Activated CD4-positive, alpha-beta T cell treated with anti-CD3 and anti-CD28 coated beads, Interleukin-2, Interleukin-6, amounts not matched to agents 100 ng/mL and 50 ng/mL, durations not matched to agents 16 hours and 8 hours (primary cell): ENCODE measurements around the gene SNTA1.
"Not testable (repeated sequence)": the region's sequence is repeated elsewhere in the genome, so short reads cannot be mapped to it uniquely, and the experiment has no call there.

Experiments used
- DNase-seq: peaks from one replicate; pipeline ENCODE4 v3.0.0-alpha.2; 2020

Gene SNTA1

GRCh38 chr20:33465481-33466302 lies 22.1 kb upstream of the SNTA1 start:
- no peak for DNase-seq

DNA sequence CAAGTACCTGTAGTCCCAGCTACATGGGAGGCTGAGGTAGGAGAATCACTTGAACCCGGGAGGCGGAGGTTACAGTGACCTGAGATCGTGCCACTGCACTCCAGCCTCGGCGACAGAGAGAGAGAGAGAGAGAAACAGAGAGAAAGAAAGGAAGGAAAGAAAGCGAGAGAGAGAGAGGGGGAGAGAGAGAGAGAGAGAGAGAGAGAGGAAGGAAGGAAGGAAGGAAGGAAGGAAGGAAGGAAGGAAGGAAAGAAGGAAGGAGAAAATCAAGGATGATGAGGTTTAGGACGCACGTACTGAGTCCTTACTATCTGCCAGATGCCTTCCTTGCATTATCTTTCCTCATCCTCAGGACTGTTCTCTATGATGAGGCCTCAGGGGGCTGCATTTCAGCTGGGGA lies 21.2 kb upstream of the SNTA1 start:
- DNase-seq: not testable (repeated sequence)

DNA sequence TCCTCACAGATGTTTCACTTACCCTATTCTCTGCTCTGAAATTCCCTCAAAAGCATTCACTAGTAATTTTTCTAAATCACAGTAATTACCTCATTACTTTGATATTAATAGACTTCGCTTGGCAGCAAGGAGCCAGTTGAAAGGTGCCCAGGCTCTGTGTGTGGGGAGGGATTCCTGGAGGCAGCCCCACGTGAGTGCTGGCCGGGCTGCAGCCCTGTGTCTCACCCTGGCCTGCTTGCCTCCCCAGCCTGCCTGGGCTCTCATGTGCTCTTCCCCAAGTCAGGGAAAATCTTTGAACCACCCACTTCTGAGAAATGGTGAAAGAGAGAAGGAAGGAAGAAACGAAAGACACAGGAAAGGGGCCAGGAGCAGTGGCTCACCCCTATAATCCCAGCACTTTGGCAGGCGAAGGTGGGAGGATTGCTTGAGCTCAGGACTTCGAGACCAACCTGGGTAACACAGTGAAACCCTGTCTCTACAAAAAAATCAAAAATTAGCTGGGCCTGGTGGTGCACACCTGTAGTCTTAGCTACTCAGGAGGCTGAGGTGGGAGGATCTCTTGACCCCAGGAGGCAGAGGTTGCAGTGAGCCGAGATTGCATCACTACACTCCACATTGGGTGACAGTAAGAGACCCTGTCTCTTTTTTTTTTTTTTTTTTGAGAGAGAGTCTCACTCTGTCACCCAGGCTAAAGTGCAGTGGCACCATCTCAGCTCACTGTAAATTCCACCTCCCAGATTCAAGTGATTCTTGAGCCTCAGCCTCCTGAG lies 20.0 kb upstream of the SNTA1 start:
- no peak for DNase-seq

DNA sequence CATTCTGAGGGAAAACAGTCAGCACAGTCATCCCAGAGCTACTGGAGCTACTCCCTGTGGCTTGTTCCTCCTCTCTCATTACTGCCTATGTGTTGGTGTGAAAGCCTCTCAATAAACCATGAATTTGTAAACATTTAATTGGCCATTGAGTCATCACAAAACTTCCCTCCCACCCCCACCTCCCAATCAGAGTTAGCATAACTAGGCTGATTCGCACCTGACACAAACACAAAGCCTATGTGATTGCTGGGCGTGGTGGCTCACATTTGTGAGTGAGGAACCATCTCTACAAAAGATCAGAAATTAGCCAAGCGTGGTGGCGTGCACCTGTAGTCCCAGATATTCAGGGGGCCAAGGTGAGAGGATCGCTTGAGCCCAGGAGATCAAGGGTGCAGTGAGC lies 17.1 kb upstream of the SNTA1 start:
- peak; percentile 12 for DNase-seq

GRCh38 chr20:33459599-33459998 lies 16.0 kb upstream of the SNTA1 start:
- DNase-seq: no peak

- peak; percentile 86 for DNase-seq
These were observed 13.5 kb upstream of the SNTA1 start for GRCh38 chr20:33456916-33457642.

GRCh38 chr20:33450867-33451266 lies 7.3 kb upstream of the SNTA1 start:
- DNase-seq: no peak

- no peak for DNase-seq
These were observed 2.5 kb upstream of the SNTA1 start for GRCh38 chr20:33445881-33446625.

- peak; percentile 44 for DNase-seq
These were observed 1.4 kb upstream of the SNTA1 start for GRCh38 chr20:33444797-33445560.

DNA sequence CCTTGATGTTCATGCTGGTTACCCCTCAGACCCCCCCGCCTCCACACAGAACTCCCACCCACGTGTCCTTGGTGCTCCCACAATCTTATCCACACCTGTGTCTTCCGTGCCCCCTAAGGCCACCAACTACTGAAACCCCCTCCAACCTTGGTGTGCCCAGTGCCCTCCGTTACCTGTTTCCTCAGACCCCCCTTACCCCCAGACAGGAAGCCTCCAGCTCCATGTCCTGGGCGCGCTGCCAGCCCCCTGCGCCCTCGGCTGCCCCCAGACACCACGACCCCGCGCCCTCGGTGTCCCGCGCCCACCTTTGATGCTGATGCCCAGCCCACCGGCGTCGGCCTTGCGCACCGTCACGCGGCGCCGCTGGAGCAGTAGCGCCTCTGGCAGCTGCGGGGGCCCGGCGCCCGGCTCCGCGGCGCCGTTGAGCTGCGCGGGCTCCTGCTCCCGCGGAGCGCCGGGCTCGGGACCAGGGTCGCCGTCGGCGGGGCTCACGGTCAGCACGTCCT lies 504 bp downstream of the SNTA1 start:
- DNase-seq: peak; percentile 9

GRCh38 chr20:33442136-33443005 lies 1.2 kb downstream of the SNTA1 start:
- no peak for DNase-seq

- no peak for DNase-seq
These were observed 2.2 kb downstream of the SNTA1 start for GRCh38 chr20:33441142-33441955.

DNA sequence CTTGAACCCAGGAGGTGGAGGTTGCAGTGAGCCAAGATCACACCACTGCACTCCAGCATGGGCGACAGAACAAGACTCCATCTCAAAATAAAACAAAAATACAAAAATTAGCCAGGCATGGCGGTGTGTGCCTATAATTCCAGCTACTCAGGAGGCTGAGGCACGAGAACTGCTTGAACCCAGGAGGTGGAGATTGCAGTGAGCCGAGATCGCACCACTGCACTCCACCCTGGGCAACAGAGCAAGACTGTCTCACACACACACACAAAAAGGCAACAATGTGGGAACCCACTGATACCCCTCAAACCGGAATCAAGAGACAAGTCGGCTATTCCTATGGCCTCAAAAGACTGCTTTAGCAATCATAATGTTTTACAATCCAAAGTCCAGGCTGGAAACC lies 3.0 kb downstream of the SNTA1 start:
- DNase-seq: not testable (repeated sequence)

DNA sequence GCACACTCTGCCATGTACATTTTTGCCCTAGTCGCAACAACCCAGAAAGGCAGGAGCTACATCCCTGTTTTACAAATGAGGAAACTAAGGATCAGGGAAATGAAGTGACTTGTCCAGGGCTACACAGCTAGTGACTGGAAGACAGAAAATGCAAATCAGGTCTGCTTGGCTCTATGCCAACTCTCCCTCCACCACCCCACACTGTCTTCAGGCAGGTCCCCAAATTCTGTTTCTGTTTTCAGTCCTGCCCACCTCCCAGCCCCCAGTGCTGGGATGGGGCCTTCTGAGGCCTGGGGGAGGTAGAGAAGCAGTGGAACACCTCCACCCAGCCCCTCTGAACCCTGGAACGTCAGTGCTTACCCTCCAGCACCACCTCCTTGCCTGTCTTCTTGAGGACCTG lies 5.1 kb downstream of the SNTA1 start:
- no peak for DNase-seq

DNA sequence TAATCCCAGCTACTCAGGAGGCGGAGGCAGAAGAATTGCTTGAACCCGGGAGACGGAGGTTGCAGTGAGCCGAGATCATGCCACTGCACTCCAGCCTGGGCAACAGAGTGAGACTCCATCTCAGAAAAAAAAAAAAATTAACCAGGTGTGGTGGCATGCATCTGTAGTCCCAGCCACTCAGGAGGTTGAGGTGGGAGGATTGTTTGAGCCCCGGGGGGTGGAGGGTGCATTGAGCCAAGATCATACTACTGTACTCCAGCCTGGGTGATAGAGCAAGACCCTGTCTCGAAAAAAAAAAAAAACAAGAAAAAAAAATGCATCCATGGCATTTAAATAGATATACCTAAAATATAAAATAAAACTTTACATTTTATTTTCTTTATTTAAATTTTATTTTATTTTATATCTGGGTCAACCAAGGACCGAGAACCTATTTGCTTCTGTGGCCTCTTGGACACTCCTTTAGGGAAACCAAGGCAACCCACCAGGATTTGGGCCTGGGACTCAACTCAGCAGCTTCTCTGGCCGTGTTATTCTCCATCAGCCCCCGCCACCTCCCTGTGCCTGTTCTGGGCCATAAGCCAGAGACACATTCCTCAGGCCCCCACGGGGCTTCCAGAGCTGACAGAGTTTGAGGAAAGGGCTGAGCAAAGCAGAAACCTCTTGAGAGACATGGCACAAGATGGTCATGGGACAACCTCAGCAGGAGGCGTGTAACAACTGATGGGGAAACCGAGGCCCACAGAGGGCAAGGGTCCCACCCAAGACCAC lies 6.2 kb downstream of the SNTA1 start:
- DNase-seq: no peak

DNA sequence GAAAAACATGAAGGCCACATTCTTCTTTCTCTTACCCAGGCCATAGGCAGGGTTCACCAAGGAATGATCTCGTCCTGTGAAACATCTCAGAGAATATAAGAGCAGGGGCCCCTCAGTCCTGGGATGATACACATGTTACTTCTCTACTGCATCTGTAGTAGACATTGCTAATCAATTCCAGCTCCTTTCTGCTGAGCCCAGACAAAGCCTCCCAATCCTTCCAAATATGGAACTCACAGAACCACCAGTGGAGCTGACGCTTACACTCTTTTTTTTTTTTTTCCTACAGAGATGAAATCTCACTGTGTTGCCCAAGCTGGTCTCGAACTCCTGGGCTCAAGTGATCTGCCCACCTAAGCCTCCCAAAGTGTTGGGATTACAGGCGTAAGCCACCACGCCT lies 9.1 kb downstream of the SNTA1 start:
- DNase-seq: no peak

GRCh38 chr20:33433465-33434234 lies 9.9 kb downstream of the SNTA1 start:
- DNase-seq: no peak

- DNase-seq: no peak
These were observed 11.7 kb downstream of the SNTA1 start for GRCh38 chr20:33431797-33432381.
